HG02623 (cell line): Measurements from ENCODE around the gene FFAR3.

Experiments
- ATAC-seq: cut with Tn5 transposase; IDR thresholded peaks from one replicate; pipeline ENCODE4 v1.9.1; 2021; ENCODE audit warnings: moderate library complexity; ENCODE audit not compliant: unreplicated experiment

FFAR3 gene

GRCh38 chr19:35329323-35329722, 28.9 kb upstream of the FFAR3 start:
- no peak for ATAC-seq

- peak; percentile 55 for ATAC-seq
Observed at GRCh38 chr19:35330475-35330874, 27.8 kb upstream of the FFAR3 start.

GRCh38 chr19:35331551-35332214, 26.6 kb upstream of the FFAR3 start:
- ATAC-seq: no peak

- no peak for ATAC-seq
Observed at GRCh38 chr19:35332817-35333216, 25.4 kb upstream of the FFAR3 start.

GRCh38 chr19:35334144-35334753, 24.0 kb upstream of the FFAR3 start:
- ATAC-seq: no peak

GRCh38 chr19:35336166-35336955, 21.9 kb upstream of the FFAR3 start:
- no peak for ATAC-seq

GRCh38 chr19:35337097-35337983, 20.9 kb upstream of the FFAR3 start:
- ATAC-seq: no peak

DNA sequence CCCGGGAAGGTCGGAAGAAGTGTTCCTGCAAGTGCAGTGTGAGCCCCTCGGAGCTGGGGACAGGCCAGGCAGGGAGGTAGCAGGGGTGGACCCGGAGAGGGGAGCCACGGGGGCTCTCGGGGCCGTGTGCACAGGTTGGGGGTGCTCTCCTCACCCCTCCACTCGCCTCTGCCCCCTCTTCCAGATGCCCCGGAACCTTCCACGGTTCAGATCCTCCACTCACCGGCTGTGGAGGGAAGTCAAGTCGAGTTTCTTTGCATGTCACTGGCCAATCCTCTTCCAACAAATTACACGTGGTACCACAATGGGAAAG, 20.3 kb upstream of the FFAR3 start:
- no peak for ATAC-seq

- ATAC-seq: no peak
Observed at GRCh38 chr19:35340431-35340830, 17.8 kb upstream of the FFAR3 start.

DNA sequence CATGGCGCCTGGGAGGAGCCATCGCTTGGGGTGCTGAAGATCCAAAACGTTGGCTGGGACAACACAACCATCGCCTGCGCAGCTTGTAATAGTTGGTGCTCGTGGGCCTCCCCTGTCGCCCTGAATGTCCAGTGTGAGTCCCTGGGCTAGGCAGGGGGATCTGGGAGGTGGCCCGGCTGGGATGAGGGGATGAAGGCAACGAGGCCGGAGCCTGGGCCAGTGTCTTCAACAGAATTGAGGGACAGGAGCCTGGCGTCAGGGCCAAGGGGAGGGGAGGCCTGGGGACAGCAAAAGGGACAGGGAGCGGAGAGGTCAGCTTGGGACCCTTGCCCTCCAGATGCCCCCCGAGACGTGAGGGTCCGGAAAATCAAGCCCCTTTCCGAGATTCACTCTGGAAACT, 17.3 kb upstream of the FFAR3 start:
- no peak for ATAC-seq

DNA sequence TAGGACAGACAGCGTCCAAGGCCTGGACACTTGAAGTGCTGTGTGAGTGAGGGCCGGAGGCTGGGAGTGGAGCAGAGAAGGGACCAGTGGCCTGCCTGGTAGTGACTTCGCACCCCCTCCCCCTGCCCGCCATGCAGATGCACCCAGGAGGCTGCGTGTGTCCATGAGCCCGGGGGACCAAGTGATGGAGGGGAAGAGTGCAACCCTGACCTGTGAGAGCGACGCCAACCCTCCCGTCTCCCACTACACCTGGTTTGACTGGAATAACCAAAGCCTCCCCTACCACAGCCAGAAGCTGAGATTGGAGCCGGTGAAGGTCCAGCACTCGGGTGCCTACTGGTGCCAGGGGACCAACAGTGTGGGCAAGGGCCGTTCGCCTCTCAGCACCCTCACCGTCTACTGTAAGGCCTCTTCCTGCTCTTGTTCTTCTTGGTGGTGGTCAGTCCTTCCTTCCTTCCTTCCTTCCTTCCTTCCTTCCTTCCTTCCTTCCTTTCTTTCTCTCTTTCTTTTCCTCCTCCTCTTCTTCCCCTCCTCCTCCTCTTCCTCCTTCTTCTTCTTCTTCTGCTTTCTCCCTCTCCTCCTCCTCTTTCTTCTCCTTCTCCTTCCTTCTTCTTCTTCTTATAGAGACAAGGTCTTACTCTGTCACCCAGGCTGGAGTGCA, 16.6 kb upstream of the FFAR3 start:
- ATAC-seq: no peak

GRCh38 chr19:35342430-35342829, 15.8 kb upstream of the FFAR3 start:
- no peak for ATAC-seq

DNA sequence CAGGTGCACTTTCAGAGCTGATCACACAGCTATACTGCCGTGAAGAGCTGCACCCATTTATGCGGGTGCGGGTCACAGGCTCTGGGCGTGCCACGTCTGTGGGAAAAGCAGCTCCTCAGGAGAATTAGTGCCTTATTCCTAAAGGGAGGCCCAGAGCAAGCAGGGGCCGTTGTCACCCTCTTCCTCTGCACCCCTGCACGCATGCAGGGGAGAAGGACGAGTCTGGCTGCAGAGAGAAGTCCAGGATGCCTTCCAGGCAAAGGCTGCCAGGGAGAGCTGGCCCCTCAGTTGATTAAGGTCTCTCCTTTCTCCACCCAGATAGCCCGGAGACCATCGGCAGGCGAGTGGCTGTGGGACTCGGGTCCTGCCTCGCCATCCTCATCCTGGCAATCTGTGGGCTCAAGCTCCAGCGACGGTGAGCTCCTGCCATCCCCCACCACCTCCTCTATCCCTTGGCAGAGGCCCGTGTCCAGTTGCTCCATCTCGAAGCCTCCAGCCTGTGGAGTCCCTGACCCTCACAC, 13.7 kb upstream of the FFAR3 start:
- no peak for ATAC-seq

GRCh38 chr19:35345671-35346111, 12.6 kb upstream of the FFAR3 start:
- ATAC-seq: no peak

GRCh38 chr19:35346193-35347052, 11.8 kb upstream of the FFAR3 start:
- no peak for ATAC-seq

GRCh38 chr19:35347171-35347929, 10.9 kb upstream of the FFAR3 start, which contains the start of gene FFAR1:
TSS of gene FFAR1 (plus strand) at chr19:35347902. CDS start at chr19:35351552, 3,650 bp downstream.
- peak; percentile 65 for ATAC-seq

- no peak for ATAC-seq
Observed at GRCh38 chr19:35347930-35348298, 10.3 kb upstream of the FFAR3 start.

DNA sequence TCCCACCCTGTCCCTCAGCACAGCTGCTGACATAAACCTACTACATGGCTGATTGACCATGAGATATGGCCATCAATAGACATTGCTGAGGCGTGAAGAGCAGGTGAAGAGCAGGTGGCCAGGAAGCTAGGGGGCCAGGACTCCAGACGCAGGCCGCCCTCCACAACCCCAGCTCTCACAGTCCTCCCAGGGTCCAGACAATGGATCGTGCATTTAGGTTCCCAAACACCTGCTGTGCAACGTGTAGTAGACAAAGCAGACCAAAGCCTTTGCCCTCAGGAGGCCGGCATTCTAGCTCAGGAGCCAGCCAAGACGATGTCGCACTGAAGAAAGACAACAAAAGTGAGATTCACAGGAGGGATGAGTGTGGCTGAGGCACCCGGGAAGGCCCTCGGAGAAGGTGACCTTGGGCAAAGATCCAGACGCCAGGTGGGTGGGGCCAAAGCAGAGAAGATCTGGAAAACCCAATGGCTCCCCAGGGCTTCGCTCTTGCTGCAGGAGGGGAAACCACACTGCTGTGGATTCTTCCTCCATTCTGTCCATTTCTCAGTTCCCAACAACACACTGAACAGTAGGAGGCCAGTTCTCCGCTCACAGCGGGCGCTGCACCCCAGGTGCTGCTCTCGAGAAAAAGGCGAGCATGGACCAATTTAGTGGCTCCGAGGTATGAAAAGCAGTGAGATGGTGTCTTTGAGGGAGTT, 9.2 kb upstream of the FFAR3 start:
- ATAC-seq: no peak
